ENCODE results near the gene DENND1A.
A peak's percentile ranks its signal among the peaks of the same experiment; 100 is the strongest.

Gene DENND1A

GRCh38 chr9:123470121-123470782, 459.7 kb downstream of the DENND1A start:
- H3K4me1 Mint-ChIP-seq, result peaks cover 21% of the 10 kb centered on the region
- no peaks in the 10 kb centered on the region for H3K9me3 Mint-ChIP-seq
- ATAC-seq, result no peak
- no peak overlapping the region for H3K4me3 Mint-ChIP-seq
- H3K27ac Mint-ChIP-seq, result no peak overlapping the region
- no peaks in the 10 kb centered on the region for H3K27me3 Mint-ChIP-seq
- H3K36me3 Mint-ChIP-seq, result no peaks in the 10 kb centered on the region

- Mint-ChIP-seq H3K9me3 (peaks cover 2% of the 10 kb centered on the region), H3K4me3 (no peak overlapping the region), H3K36me3 (peaks cover 2% of the 10 kb centered on the region), H3K27me3 (no peaks in the 10 kb centered on the region), H3K27ac (no peak overlapping the region), H3K4me1 (peaks cover 21% of the 10 kb centered on the region)
- ATAC-seq, result no peak
Observed at GRCh38 chr9:123469282-123469681, 460.6 kb downstream of the DENND1A start.

GRCh38 chr9:123468541-123468940, 461.4 kb downstream of the DENND1A start:
- H3K27me3 Mint-ChIP-seq, result no peaks in the 10 kb centered on the region

GRCh38 chr9:123465304-123465703, 464.6 kb downstream of the DENND1A start:
- Mint-ChIP-seq H3K4me1 (no peaks in the 10 kb centered on the region), H3K36me3 (peaks cover 15% of the 10 kb centered on the region), H3K4me3 (no peak overlapping the region), H3K27ac (no peak overlapping the region), H3K9me3 (peaks cover 4% of the 10 kb centered on the region), H3K27me3 (no peaks in the 10 kb centered on the region)
- ATAC-seq, result no peak

More at GRCh38 chr9:123468541-123468940, 461.4 kb downstream of the DENND1A start:
- peaks cover 21% of the 10 kb centered on the region for H3K4me1 Mint-ChIP-seq
- no peak overlapping the region for H3K27ac Mint-ChIP-seq
- peaks cover 6% of the 10 kb centered on the region for H3K36me3 Mint-ChIP-seq
- ATAC-seq, result no peak
- H3K4me3 Mint-ChIP-seq, result no peak overlapping the region
- peaks cover 4% of the 10 kb centered on the region for H3K9me3 Mint-ChIP-seq

GRCh38 chr9:123460091-123460490, 469.8 kb downstream of the DENND1A start:
- H3K27ac Mint-ChIP-seq, result no peak overlapping the region
- peaks cover 4% of the 10 kb centered on the region for H3K9me3 Mint-ChIP-seq
- H3K4me3 Mint-ChIP-seq, result no peak overlapping the region
- H3K27me3 Mint-ChIP-seq, result no peaks in the 10 kb centered on the region
- peaks cover 25% of the 10 kb centered on the region for H3K36me3 Mint-ChIP-seq
- no peaks in the 10 kb centered on the region for H3K4me1 Mint-ChIP-seq
- ATAC-seq, result no peak

- no peaks in the 10 kb centered on the region for H3K4me1 Mint-ChIP-seq
- H3K36me3 Mint-ChIP-seq, result peaks cover 33% of the 10 kb centered on the region
- H3K9me3 Mint-ChIP-seq, result no peaks in the 10 kb centered on the region
- ATAC-seq, result no peak
- no peaks in the 10 kb centered on the region for H3K27me3 Mint-ChIP-seq
- no peak overlapping the region for H3K27ac Mint-ChIP-seq
- H3K4me3 Mint-ChIP-seq, result no peak overlapping the region
Observed at GRCh38 chr9:123457583-123457982, 472.3 kb downstream of the DENND1A start.

GRCh38 chr9:123456011-123456410, 473.9 kb downstream of the DENND1A start:
- no peaks in the 10 kb centered on the region for H3K27me3 Mint-ChIP-seq
- no peak overlapping the region for H3K4me3 Mint-ChIP-seq

GRCh38 chr9:123455187-123455586, 474.7 kb downstream of the DENND1A start:
- no peak overlapping the region for H3K27ac Mint-ChIP-seq

More at GRCh38 chr9:123456011-123456410, 473.9 kb downstream of the DENND1A start:
- H3K36me3 Mint-ChIP-seq, result peaks cover 46% of the 10 kb centered on the region
- H3K4me1 Mint-ChIP-seq, result no peaks in the 10 kb centered on the region
- no peak for ATAC-seq
- no peaks in the 10 kb centered on the region for H3K9me3 Mint-ChIP-seq
- H3K27ac Mint-ChIP-seq, result no peak overlapping the region

GRCh38 chr9:123454361-123454760, 475.6 kb downstream of the DENND1A start:
- H3K27me3 Mint-ChIP-seq, result no peaks in the 10 kb centered on the region
- H3K9me3 Mint-ChIP-seq, result no peaks in the 10 kb centered on the region
- ATAC-seq, result no peak
- H3K4me3 Mint-ChIP-seq, result no peak overlapping the region
- peaks cover 50% of the 10 kb centered on the region for H3K36me3 Mint-ChIP-seq
- H3K27ac Mint-ChIP-seq, result no peak overlapping the region
- H3K4me1 Mint-ChIP-seq, result no peaks in the 10 kb centered on the region

More at GRCh38 chr9:123455187-123455586, 474.7 kb downstream of the DENND1A start:
- no peaks in the 10 kb centered on the region for H3K4me1 Mint-ChIP-seq
- no peak for ATAC-seq
- H3K9me3 Mint-ChIP-seq, result no peaks in the 10 kb centered on the region
- H3K36me3 Mint-ChIP-seq, result peaks cover 49% of the 10 kb centered on the region
- H3K4me3 Mint-ChIP-seq, result no peak overlapping the region
- H3K27me3 Mint-ChIP-seq, result no peaks in the 10 kb centered on the region

- Mint-ChIP-seq H3K36me3 (peaks cover 50% of the 10 kb centered on the region), H3K27me3 (no peaks in the 10 kb centered on the region), H3K4me3 (no peak overlapping the region), H3K9me3 (no peaks in the 10 kb centered on the region), H3K27ac (no peak overlapping the region), H3K4me1 (no peaks in the 10 kb centered on the region)
- no peak for ATAC-seq
Observed at GRCh38 chr9:123453831-123454321, 476.1 kb downstream of the DENND1A start.

GRCh38 chr9:123453076-123453667, 476.8 kb downstream of the DENND1A start:
- no peak overlapping the region for H3K27ac Mint-ChIP-seq
- peaks cover 52% of the 10 kb centered on the region for H3K36me3 Mint-ChIP-seq
- no peaks in the 10 kb centered on the region for H3K9me3 Mint-ChIP-seq
- no peaks in the 10 kb centered on the region for H3K4me1 Mint-ChIP-seq
- no peaks in the 10 kb centered on the region for H3K27me3 Mint-ChIP-seq
- H3K4me3 Mint-ChIP-seq, result no peak overlapping the region
- no peak for ATAC-seq

GRCh38 chr9:123450996-123451395, 478.9 kb downstream of the DENND1A start:
- Mint-ChIP-seq H3K4me1 (no peaks in the 10 kb centered on the region), H3K27ac (no peak overlapping the region), H3K4me3 (no peak overlapping the region), H3K27me3 (no peaks in the 10 kb centered on the region), H3K9me3 (no peaks in the 10 kb centered on the region), H3K36me3 (peaks cover 59% of the 10 kb centered on the region)
- no peak for ATAC-seq

- ATAC-seq, result peak; percentile 36
- Mint-ChIP-seq H3K9me3 (no peaks in the 10 kb centered on the region), H3K27me3 (no peaks in the 10 kb centered on the region), H3K4me1 (no peaks in the 10 kb centered on the region), H3K36me3 (peaks cover 52% of the 10 kb centered on the region), H3K27ac (no peak overlapping the region), H3K4me3 (no peak overlapping the region)
Observed at GRCh38 chr9:123450098-123450770, 479.7 kb downstream of the DENND1A start.

GRCh38 chr9:123447934-123448646, 481.8 kb downstream of the DENND1A start:
- no peaks in the 10 kb centered on the region for H3K27me3 Mint-ChIP-seq
- H3K4me1 Mint-ChIP-seq, result no peaks in the 10 kb centered on the region
- ATAC-seq, result no peak
- H3K4me3 Mint-ChIP-seq, result no peak overlapping the region
- H3K27ac Mint-ChIP-seq, result no peak overlapping the region
- no peaks in the 10 kb centered on the region for H3K9me3 Mint-ChIP-seq
- H3K36me3 Mint-ChIP-seq, result peaks cover 40% of the 10 kb centered on the region

- no peaks in the 10 kb centered on the region for H3K9me3 Mint-ChIP-seq
- ATAC-seq, result no peak
- no peaks in the 10 kb centered on the region for H3K4me1 Mint-ChIP-seq
- no peak overlapping the region for H3K27ac Mint-ChIP-seq
- peaks cover 29% of the 10 kb centered on the region for H3K36me3 Mint-ChIP-seq
- H3K4me3 Mint-ChIP-seq, result no peak overlapping the region
- H3K27me3 Mint-ChIP-seq, result no peaks in the 10 kb centered on the region
Observed at GRCh38 chr9:123445981-123446610, 483.8 kb downstream of the DENND1A start.
